Activated T-helper 17 cell treated with anti-CD3 and anti-CD28 coated beads, Interleukin-2, amount 50 U/mL, for 72 hours (primary cell): ENCODE results near the gene CCDC82. TPM values are rescaled to one million over a fixed set of nuclear protein-coding genes. Genes with fewer than 3 reads are reported as not detected.
"Not testable (repeated sequence)": the region's sequence is repeated elsewhere in the genome, so short reads cannot be mapped to it uniquely, and the experiment has no call there.

Experiments
- ATAC-seq: fragments of 150-1000 bp; cut with Tn5 transposase; replicated peaks from 2 replicates; pipeline ENCODE4 v1.10.0; 2021; ENCODE audit warnings: mild to moderate bottlenecking, moderate library complexity
- H3K27ac Mint-ChIP-seq: one replicate; pipeline ENCODE4 v1.8.0; 2022; ENCODE audit warnings: mixed read lengths
- H3K27me3 Mint-ChIP-seq: one replicate; pipeline ENCODE4 v1.8.0; 2022; ENCODE audit warnings: mixed read lengths
- H3K36me3 Mint-ChIP-seq: one replicate; pipeline ENCODE4 v1.8.0; 2022; ENCODE audit warnings: low read depth, mild to moderate bottlenecking, mixed read lengths
- H3K4me1 Mint-ChIP-seq: one replicate; pipeline ENCODE4 v1.8.0; 2022; ENCODE audit warnings: mixed read lengths
- H3K4me3 Mint-ChIP-seq: one replicate; pipeline ENCODE4 v1.8.0; 2022; ENCODE audit warnings: mild to moderate bottlenecking, mixed read lengths
- H3K9me3 Mint-ChIP-seq: one replicate; pipeline ENCODE4 v1.8.0; 2022; ENCODE audit warnings: mixed read lengths
- total RNA-seq, 2 donors: library from RNA; stranded (reverse); gene quantifications; one replicate each; pipeline ENCODE4 v1.2.3, GENCODE V29; 2022

The CCDC82 gene
- 10 to 100 TPM; 25.1 to 29.0 TPM for total RNA-seq

- H3K4me1 Mint-ChIP-seq: peaks cover 15% of the 10 kb centered on the region
Measured at GRCh38 chr11:96389720-96390487, at the start of gene CCDC82, which contains the start of gene JRKL. TSS of gene CCDC82 (minus strand) at chr11:96389912. CDS start at chr11:96384747, 5,165 bp downstream. TSS of gene JRKL (plus strand) at chr11:96390013. CDS start at chr11:96390650, 637 bp downstream.

GRCh38 chr11:96432654-96433053 is 42.9 kb upstream of the CCDC82 start:
- not testable (repeated sequence) for ATAC-seq
- peaks cover 55% of the 10 kb centered on the region for H3K27me3 Mint-ChIP-seq

More at GRCh38 chr11:96389720-96390487, at the start of gene CCDC82, which contains the start of gene JRKL:
- Mint-ChIP-seq H3K36me3 (peaks cover 32% of the 10 kb centered on the region), H3K27me3 (no peaks in the 10 kb centered on the region), H3K27ac (peak within 1 kb of the TSS; percentile 94), H3K9me3 (no peaks in the 10 kb centered on the region), H3K4me3 (peak within 1 kb of the TSS; percentile 95)
- peak; percentile 97 for ATAC-seq

GRCh38 chr11:96430668-96431067 is 41.0 kb upstream of the CCDC82 start:
- peaks cover 40% of the 10 kb centered on the region for H3K27me3 Mint-ChIP-seq
- no peak for ATAC-seq
- no peaks in the 10 kb centered on the region for H3K4me1 Mint-ChIP-seq
- H3K4me3 Mint-ChIP-seq: no peak overlapping the region
- no peaks in the 10 kb centered on the region for H3K9me3 Mint-ChIP-seq
- no peaks in the 10 kb centered on the region for H3K36me3 Mint-ChIP-seq
- no peak overlapping the region for H3K27ac Mint-ChIP-seq

More at GRCh38 chr11:96432654-96433053, 42.9 kb upstream of the CCDC82 start:
- H3K9me3 Mint-ChIP-seq, H3K36me3 Mint-ChIP-seq, H3K27ac Mint-ChIP-seq, H3K4me1 Mint-ChIP-seq, H3K4me3 Mint-ChIP-seq: not testable (repeated sequence)

GRCh38 chr11:96424693-96425092 is 35.0 kb upstream of the CCDC82 start:
- no peaks in the 10 kb centered on the region for H3K36me3 Mint-ChIP-seq
- H3K27ac Mint-ChIP-seq: no peak overlapping the region
- H3K9me3 Mint-ChIP-seq: no peaks in the 10 kb centered on the region
- H3K4me3 Mint-ChIP-seq: no peak overlapping the region
- peaks cover 20% of the 10 kb centered on the region for H3K27me3 Mint-ChIP-seq
- peak; percentile 63 for ATAC-seq
- H3K4me1 Mint-ChIP-seq: no peaks in the 10 kb centered on the region

DNA sequence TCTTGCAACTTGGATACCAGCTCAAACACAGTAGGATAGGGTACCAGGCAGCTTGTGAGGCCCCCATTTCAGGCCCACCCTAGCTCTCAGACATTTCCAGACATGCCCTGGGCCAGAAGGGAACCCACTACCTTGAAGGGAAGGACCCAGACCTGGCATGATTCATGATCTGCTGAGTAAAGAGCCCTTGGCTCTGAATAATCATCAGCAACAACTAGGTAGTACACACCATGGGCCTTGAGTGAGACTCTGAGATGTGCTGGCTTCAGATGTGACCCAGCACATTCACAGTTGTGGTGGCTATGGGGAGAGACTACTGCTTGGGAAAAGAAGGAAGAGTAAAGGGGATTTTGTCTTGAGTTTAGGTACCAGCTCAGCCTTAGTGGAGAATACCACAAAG is 23.7 kb upstream of the CCDC82 start:
- Mint-ChIP-seq H3K4me3 (no peak overlapping the region), H3K27ac (no peak overlapping the region), H3K9me3 (no peaks in the 10 kb centered on the region), H3K36me3 (no peaks in the 10 kb centered on the region), H3K4me1 (no peaks in the 10 kb centered on the region), H3K27me3 (peaks cover 28% of the 10 kb centered on the region)
- no peak for ATAC-seq

DNA sequence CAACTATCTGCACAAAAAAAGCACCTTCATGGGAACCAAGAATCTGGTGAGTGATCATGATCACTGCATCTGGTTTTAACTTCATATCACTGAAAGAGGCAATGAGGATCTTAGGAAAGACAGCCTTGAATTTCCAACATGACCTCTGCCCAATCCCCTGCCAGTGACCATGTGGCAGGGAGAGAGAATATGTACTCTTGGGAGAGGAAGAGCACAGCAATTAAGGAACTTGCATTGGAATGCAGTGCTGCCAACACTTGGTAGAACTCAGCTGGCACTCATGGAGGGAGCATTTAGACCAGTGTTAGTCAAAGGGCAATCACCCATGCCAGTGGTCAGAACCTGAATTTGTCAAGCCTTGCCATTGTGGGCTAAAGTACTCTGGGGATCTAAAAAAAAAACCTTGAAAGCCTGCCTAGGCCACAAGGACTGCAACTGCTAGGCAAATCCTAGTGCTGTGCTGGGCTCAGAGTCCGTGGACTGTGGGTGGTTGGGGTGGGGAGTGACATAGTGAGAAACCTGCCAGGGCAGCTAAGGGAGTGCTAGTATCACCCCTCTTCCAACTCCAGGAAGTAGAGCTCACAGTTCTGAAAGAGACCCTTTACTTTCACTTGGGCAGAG is 23.2 kb upstream of the CCDC82 start:
- Mint-ChIP-seq H3K27ac (no peak overlapping the region), H3K9me3 (no peaks in the 10 kb centered on the region), H3K36me3 (no peaks in the 10 kb centered on the region), H3K27me3 (peaks cover 23% of the 10 kb centered on the region), H3K4me3 (no peak overlapping the region), H3K4me1 (no peaks in the 10 kb centered on the region)
- no peak for ATAC-seq

- H3K36me3 Mint-ChIP-seq, H3K4me3 Mint-ChIP-seq, H3K27ac Mint-ChIP-seq, H3K9me3 Mint-ChIP-seq, H3K4me1 Mint-ChIP-seq, ATAC-seq: not testable (repeated sequence)
- H3K27me3 Mint-ChIP-seq: peaks cover 13% of the 10 kb centered on the region
Measured at GRCh38 chr11:96411412-96411811, 21.7 kb upstream of the CCDC82 start.

DNA sequence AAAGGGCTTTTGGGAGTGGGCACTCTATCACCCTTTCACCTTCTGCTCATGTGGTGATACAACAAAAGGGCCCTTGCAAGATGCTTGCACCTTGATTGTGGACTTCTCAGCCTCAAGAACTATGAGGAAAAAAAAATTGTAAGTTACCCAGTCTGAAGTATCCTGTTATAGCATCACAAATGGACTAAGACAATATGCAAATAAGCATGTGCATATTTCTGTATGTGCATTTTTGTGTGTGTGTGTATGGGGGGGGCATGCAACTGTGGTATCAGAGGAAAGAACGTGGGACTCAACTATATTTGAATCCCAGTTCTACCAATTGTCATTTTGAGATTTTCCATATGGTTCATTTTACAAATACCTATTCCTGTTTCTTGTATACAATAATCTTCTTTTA is 11.0 kb upstream of the CCDC82 start:
- H3K4me1 Mint-ChIP-seq: no peaks in the 10 kb centered on the region
- H3K36me3 Mint-ChIP-seq: no peaks in the 10 kb centered on the region
- no peak overlapping the region for H3K4me3 Mint-ChIP-seq
- no peaks in the 10 kb centered on the region for H3K27me3 Mint-ChIP-seq
- no peak overlapping the region for H3K27ac Mint-ChIP-seq
- no peak for ATAC-seq
- peaks cover 3% of the 10 kb centered on the region for H3K9me3 Mint-ChIP-seq

- Mint-ChIP-seq H3K4me3 (no peak overlapping the region), H3K36me3 (no peaks in the 10 kb centered on the region), H3K9me3 (peaks cover 3% of the 10 kb centered on the region), H3K4me1 (no peaks in the 10 kb centered on the region), H3K27ac (no peak overlapping the region), H3K27me3 (no peaks in the 10 kb centered on the region)
- no peak for ATAC-seq
Measured at GRCh38 chr11:96397863-96398262, 8.2 kb upstream of the CCDC82 start.

DNA sequence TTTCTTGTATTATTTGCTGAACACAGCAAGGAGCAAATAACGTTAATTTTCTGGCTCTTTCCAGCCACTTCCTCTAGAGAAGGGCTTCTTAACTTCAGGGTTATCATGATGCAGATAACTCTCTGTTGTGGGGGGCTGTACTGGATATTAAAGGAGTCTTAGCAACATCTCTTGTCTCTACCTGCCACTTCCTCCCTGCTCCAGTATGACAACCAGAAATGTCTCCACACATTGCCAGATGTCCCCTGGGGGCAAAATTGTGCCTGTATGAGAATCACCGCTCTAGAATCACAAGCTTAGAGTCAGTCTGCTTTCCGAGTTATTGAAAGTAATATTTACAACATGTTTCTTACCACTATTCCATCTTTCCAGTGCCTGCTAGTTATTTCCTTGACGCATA is 6.9 kb upstream of the CCDC82 start:
- peaks cover 1% of the 10 kb centered on the region for H3K9me3 Mint-ChIP-seq
- no peak overlapping the region for H3K4me3 Mint-ChIP-seq
- no peaks in the 10 kb centered on the region for H3K36me3 Mint-ChIP-seq
- peaks cover 2% of the 10 kb centered on the region for H3K4me1 Mint-ChIP-seq
- no peaks in the 10 kb centered on the region for H3K27me3 Mint-ChIP-seq
- no peak for ATAC-seq
- H3K27ac Mint-ChIP-seq: no peak overlapping the region

DNA sequence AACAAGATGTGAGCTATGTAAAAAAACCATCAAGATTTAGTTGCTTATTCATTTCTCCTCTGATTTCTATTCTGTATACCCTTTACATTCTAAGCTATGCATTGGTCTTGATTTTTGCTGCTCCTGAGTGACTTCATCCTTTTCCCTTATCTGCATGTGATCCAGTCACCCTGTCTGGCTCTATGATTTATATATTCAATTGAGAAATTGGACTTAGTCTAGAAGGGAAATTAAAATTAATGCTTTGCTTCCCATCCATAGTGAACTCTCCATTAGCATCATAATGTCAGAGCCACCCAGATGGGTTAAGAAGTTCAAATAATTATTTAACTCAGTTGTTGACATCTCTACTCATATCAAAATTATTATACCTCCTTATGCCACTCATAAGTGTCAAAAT is 5.1 kb upstream of the CCDC82 start:
- Mint-ChIP-seq H3K9me3 (no peaks in the 10 kb centered on the region), H3K4me1 (peaks cover 15% of the 10 kb centered on the region), H3K4me3 (no peak overlapping the region), H3K27ac (peak overlapping the region; percentile 30), H3K27me3 (no peaks in the 10 kb centered on the region), H3K36me3 (peaks cover 10% of the 10 kb centered on the region)
- ATAC-seq: no peak

DNA sequence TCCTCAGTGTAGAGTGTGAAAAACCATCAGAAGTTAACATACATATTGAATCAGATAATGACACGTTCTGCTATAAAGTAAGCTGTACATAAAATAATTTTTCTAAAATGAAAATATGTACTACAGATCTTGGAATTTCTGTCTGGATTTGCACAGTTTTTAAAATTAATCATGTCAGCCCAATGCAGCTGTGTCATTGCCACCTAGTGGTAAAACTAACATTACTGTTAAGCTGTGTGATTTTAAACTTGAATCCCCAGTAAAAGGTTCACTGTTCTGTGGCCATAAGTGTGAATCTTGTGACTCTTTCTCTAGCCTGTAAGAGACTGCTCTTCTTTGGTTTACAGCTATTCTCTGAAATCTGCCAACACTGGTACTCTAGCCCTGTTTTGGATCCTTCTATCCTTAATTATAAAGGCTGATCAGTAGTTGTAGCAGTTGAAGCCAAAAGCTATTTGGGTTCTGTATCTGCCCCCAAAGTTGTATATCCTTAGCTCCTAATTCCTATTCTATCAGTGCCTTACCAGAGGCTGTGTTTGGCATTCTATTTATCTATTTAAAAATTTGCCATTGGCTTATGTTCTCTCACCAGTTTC is 4.1 kb upstream of the CCDC82 start:
- Mint-ChIP-seq H3K4me1 (peaks cover 15% of the 10 kb centered on the region), H3K4me3 (no peak overlapping the region), H3K27me3 (no peaks in the 10 kb centered on the region), H3K27ac (no peak overlapping the region), H3K9me3 (no peaks in the 10 kb centered on the region), H3K36me3 (peaks cover 10% of the 10 kb centered on the region)
- ATAC-seq: no peak

GRCh38 chr11:96391698-96392307 is 2.1 kb upstream of the CCDC82 start:
- H3K9me3 Mint-ChIP-seq: no peaks in the 10 kb centered on the region
- no peaks in the 10 kb centered on the region for H3K27me3 Mint-ChIP-seq
- peaks cover 16% of the 10 kb centered on the region for H3K36me3 Mint-ChIP-seq
- H3K4me1 Mint-ChIP-seq: peaks cover 15% of the 10 kb centered on the region
- peak overlapping the region; percentile 95 for H3K4me3 Mint-ChIP-seq
- no peak for ATAC-seq
- H3K27ac Mint-ChIP-seq: no peak overlapping the region

- Mint-ChIP-seq H3K27ac (peak overlapping the region; percentile 94), H3K9me3 (no peaks in the 10 kb centered on the region), H3K36me3 (peaks cover 27% of the 10 kb centered on the region), H3K4me3 (peak overlapping the region; percentile 95), H3K27me3 (no peaks in the 10 kb centered on the region), H3K4me1 (peaks cover 15% of the 10 kb centered on the region)
- ATAC-seq: no peak
Measured at GRCh38 chr11:96390488-96390792, 728 bp upstream of the CCDC82 start.
